Neural crest cell (in vitro differentiated cells): ENCODE results near the gene BLOC1S3. TPM values are rescaled to one million over a fixed set of nuclear protein-coding genes. Genes with fewer than 3 reads are reported as not detected.

Experiments
- DNase-seq: peaks from one replicate; pipeline ENCODE4 v3.0.0; 2021; ENCODE audit warnings: low read depth, mixed read lengths, low spot score
- H3K27ac Mint-ChIP-seq: one replicate; pipeline ENCODE4 v1.8.0; 2021; ENCODE audit warnings: mild to moderate bottlenecking, mixed read lengths; ENCODE audit not compliant: unreplicated experiment
- H3K27me3 Mint-ChIP-seq: 2 replicates; pipeline ENCODE4 v1.8.0; 2021; ENCODE audit warnings: low read depth, mild to moderate bottlenecking, mixed read lengths
- H3K36me3 Mint-ChIP-seq: 2 replicates; pipeline ENCODE4 v1.8.0; 2021; ENCODE audit warnings: low read depth, mild to moderate bottlenecking, mixed read lengths
- H3K4me1 Mint-ChIP-seq: 2 replicates; pipeline ENCODE4 v1.8.0; 2021; ENCODE audit warnings: mixed read lengths
- H3K4me3 Mint-ChIP-seq: one replicate; pipeline ENCODE4 v1.8.0; 2021; ENCODE audit warnings: mild to moderate bottlenecking, mixed read lengths
- H3K9me3 Mint-ChIP-seq: 2 replicates; pipeline ENCODE4 v1.8.0; 2021; ENCODE audit warnings: mixed read lengths
- CTCF ChIP-seq: fragments of 200-600 bp; sonication (generic); conservative IDR thresholded peaks from 2 replicates; pipeline ENCODE4 v1.5.0; 2021; ENCODE audit warnings: antibody characterized with exemption, mild to moderate bottlenecking
- total RNA-seq: library from RNA; stranded (reverse); gene quantifications from 2 replicates; pipeline ENCODE4 v1.2.1, GENCODE V29; 2021

Gene BLOC1S3
- total RNA-seq, 1 donor from 2014 or later: 9.7 TPM

DNA sequence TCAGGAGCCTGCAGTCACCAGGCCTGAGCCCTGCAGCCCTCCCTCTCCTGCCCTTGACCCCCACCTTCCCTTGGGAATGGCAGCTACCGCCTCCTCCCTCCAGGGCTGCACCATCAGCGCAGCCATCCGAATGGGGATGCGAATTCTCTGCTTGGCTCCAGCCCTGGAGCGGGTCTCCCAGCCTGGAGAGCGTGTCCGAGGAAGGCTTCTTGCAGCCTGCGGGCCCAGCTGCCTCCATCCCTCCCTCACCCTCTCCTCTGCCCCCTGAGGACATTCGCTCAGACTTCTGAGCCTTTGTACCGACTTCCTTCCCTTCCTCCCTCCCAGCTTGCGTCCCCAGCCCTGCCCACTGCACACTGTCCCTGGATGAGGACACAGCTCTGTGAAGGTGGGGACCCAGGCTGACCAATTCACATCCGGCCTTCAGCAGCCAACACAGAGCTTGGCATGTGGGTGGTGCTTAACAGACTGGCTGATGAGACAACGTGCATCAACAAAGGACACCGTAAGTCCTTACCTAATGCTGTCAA, 11.8 kb upstream of the BLOC1S3 start:
- H3K27me3 Mint-ChIP-seq: peaks cover 3% of the 10 kb centered on the region
- no peak for DNase-seq
- TF ChIP-seq CTCF: no peak
- H3K4me3 Mint-ChIP-seq: peak overlapping the region; percentile 1
- no peaks in the 10 kb centered on the region for H3K36me3 Mint-ChIP-seq
- no peak overlapping the region for H3K27ac Mint-ChIP-seq
- no peaks in the 10 kb centered on the region for H3K9me3 Mint-ChIP-seq
- H3K4me1 Mint-ChIP-seq: peaks cover 12% of the 10 kb centered on the region

DNA sequence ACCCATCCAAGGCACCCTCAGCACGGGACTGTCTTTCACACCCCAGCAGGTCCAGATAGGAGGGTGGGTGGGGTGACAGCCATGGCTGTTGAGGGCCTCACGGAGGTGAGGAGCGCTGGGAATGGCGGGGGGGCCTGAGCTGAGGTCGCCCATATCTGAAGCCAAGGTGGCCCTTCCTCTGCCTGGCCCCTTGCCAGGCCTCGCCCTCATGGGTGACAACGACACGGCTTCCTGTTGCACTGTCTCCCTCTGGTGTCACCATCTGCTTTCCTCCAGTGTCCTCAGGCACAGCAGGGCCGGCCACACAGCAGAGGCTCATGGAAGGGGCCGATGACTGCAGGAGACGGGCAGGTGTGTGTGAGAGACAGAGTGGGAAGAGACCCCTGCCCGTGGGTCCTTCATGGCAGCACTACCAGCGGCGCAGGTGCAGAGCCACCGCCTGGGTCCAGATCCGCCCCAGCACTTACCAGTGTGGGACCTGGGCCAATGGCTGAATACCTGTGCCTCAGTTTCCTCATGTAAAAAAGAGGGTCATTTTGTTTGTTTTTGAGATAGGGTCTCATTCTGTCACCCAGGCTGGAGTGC, 9.7 kb upstream of the BLOC1S3 start:
- no peak for TF ChIP-seq CTCF

DNA sequence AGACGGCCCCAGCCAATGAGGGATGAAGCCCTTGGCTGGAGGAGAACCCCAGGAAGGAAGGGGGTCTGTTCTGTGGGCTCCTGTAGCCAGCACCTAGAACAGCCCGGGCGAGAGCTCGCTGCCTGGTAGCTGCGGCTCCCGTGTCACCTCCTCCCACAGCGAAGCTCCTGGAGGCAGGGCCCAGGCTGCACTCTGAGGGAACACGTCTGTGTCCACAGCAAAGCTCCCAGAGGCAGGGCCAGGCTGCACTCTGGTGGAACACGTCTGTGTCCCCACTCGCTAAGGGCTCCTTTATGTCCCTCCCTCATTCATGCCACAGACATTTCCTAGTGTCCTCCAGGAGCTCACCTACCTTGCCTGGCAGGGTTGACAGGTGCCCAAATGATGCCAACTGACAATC, 9.0 kb upstream of the BLOC1S3 start:
- H3K9me3 Mint-ChIP-seq: no peaks in the 10 kb centered on the region
- H3K4me3 Mint-ChIP-seq: no peak overlapping the region
- no peak for TF ChIP-seq CTCF
- no peak for DNase-seq
- H3K36me3 Mint-ChIP-seq: no peaks in the 10 kb centered on the region
- H3K27ac Mint-ChIP-seq: no peak overlapping the region
- H3K27me3 Mint-ChIP-seq: no peaks in the 10 kb centered on the region
- H3K4me1 Mint-ChIP-seq: peaks cover 12% of the 10 kb centered on the region

More for the DNA sequence above, 9.7 kb upstream of the BLOC1S3 start:
- DNase-seq: no peak
- H3K4me1 Mint-ChIP-seq: peaks cover 12% of the 10 kb centered on the region
- no peaks in the 10 kb centered on the region for H3K36me3 Mint-ChIP-seq
- H3K27ac Mint-ChIP-seq: no peak overlapping the region
- no peaks in the 10 kb centered on the region for H3K27me3 Mint-ChIP-seq
- no peaks in the 10 kb centered on the region for H3K9me3 Mint-ChIP-seq
- no peak overlapping the region for H3K4me3 Mint-ChIP-seq

DNA sequence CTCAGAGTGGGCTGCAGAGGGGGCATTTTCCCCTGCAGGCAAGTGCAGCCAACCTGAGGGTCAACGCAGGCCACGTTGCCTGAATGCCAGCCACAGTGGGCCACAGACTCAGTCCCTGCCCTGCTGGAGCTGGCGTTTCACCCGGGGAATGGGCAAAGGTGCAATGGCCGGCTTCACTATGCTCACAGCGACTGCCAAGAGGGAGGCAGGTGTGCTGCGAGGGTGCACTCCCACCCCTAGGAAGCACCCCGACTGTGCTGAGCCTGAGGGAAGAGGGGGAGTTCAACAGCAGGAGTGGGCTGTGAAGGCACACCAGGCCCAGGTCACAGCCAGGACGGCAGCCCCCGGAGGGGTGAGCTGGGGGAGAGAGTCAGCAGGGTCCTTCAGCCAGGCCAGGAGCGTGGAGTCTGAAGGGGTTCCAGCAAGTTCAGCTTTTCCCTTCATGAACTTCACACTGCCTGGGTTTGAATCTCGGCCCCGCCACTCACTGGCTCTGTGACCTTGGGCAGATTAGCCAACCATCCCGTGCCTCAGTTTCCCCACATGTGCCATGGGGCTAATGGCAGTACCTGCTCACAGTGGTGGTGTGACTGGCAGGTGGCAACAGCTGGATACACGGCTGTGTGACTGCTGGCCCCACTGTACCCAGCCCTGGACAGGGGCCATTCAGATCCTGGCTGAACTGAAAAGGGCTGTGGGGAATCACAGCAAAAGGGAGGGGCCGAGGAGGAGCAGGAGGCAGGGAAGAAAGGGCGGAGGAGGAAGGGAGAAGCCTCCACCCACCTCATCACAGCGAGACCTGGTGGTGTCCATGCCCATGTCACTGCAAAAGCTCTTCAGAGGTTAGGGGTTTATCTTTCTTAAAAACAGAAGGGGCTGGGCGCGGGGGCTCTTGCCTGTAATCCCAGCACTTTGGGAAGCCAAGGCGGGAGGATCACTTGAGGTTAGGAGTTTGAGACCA, 8.2 kb upstream of the BLOC1S3 start:
- DNase-seq: no peak
- peaks cover 14% of the 10 kb centered on the region for H3K4me1 Mint-ChIP-seq
- no peaks in the 10 kb centered on the region for H3K9me3 Mint-ChIP-seq
- no peak overlapping the region for H3K4me3 Mint-ChIP-seq
- TF ChIP-seq CTCF: no peak
- H3K36me3 Mint-ChIP-seq: no peaks in the 10 kb centered on the region
- H3K27me3 Mint-ChIP-seq: no peaks in the 10 kb centered on the region
- no peak overlapping the region for H3K27ac Mint-ChIP-seq

GRCh38 chr19:45171211-45171623, 7.4 kb upstream of the BLOC1S3 start:
- no peak for TF ChIP-seq CTCF
- no peak for DNase-seq
- no peak overlapping the region for H3K4me3 Mint-ChIP-seq
- H3K27ac Mint-ChIP-seq: no peak overlapping the region
- H3K27me3 Mint-ChIP-seq: no peaks in the 10 kb centered on the region
- H3K9me3 Mint-ChIP-seq: no peaks in the 10 kb centered on the region
- H3K4me1 Mint-ChIP-seq: peaks cover 15% of the 10 kb centered on the region
- H3K36me3 Mint-ChIP-seq: no peaks in the 10 kb centered on the region
